Measurements from ENCODE around the gene SLC44A1.

Gene SLC44A1

DNA sequence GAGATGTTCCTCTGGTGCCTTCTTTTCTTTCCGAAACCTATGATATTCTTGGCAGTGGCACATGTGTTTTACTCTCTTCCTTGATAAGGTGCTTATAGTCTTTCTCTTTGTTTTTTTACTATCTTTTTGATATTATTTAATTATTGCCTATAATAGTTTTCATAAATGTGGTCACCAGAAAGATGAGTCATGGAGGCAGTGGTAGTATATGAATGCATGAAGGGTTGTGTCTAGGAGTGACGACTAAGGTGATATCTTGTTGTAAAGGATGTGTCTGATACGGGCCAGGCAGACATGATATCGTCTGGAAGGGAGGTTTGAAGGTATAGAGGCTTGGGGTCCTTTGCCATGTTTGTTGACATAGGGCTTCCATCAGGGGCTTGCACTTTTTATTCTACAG lies 36.8 kb downstream of the SLC44A1 start:
- Histone ChIP-seq H3K9me3 (ENCODE audit: control insufficient read depth, low read length) (no peaks in the 10 kb centered on the region), H3K27ac (no peak overlapping the region), H3K9ac (no peak overlapping the region), H3K36me3 (ENCODE audit: control insufficient read depth, insufficient read depth, low read length) (no peaks in the 10 kb centered on the region), H3K4me3 (ENCODE audit: low read depth, low read length) (no peak overlapping the region), H3K4me1 (no peaks in the 10 kb centered on the region), H3K4me2 (ENCODE audit: low read length) (no peak overlapping the region), H2AFZ (no peak overlapping the region), H3K27me3 (ENCODE audit: control insufficient read depth, insufficient read depth, low read length) (no peaks in the 10 kb centered on the region), H3K79me2 (peaks cover 28% of the 10 kb centered on the region)
- TF ChIP-seq, protein P1, sequence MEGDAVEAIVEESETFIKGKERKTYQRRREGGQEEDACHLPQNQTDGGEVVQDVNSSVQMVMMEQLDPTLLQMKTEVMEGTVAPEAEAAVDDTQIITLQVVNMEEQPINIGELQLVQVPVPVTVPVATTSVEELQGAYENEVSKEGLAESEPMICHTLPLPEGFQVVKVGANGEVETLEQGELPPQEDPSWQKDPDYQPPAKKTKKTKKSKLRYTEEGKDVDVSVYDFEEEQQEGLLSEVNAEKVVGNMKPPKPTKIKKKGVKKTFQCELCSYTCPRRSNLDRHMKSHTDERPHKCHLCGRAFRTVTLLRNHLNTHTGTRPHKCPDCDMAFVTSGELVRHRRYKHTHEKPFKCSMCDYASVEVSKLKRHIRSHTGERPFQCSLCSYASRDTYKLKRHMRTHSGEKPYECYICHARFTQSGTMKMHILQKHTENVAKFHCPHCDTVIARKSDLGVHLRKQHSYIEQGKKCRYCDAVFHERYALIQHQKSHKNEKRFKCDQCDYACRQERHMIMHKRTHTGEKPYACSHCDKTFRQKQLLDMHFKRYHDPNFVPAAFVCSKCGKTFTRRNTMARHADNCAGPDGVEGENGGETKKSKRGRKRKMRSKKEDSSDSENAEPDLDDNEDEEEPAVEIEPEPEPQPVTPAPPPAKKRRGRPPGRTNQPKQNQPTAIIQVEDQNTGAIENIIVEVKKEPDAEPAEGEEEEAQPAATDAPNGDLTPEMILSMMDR (IDR thresholded peaks at IDR 0.05) = no peak

DNA sequence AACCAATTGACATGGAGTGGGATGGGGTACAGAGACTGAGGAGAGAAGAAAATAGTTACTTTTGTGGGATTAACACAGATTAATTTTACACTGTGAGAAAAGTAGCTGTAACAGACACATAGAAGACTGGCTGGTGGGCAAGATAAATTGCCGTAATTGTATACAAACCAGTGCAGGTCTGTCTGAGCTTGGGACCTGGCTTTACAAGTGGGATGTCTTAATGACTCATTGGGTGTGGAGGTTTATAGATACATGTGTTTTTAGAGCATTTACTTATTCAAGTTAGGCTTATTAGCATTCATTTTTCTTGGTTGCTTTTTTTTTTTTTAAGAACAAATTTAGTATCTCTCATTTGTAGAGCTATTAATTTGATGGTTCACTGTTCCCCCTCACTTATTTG lies 37.5 kb downstream of the SLC44A1 start:
- Histone ChIP-seq H3K9me3 (ENCODE audit: control insufficient read depth, low read length) (no peaks in the 10 kb centered on the region), H3K36me3 (ENCODE audit: control insufficient read depth, insufficient read depth, low read length) (no peaks in the 10 kb centered on the region), H3K79me2 (peaks cover 28% of the 10 kb centered on the region), H3K27ac (no peak overlapping the region), H2AFZ (no peak overlapping the region), H3K4me3 (ENCODE audit: low read depth, low read length) (no peak overlapping the region), H3K27me3 (ENCODE audit: control insufficient read depth, insufficient read depth, low read length) (no peaks in the 10 kb centered on the region), H3K4me2 (ENCODE audit: low read length) (no peak overlapping the region), H3K4me1 (no peaks in the 10 kb centered on the region), H3K9ac (no peak overlapping the region)
- TF ChIP-seq, protein P1 (IDR thresholded peaks at IDR 0.05) = no peak

DNA sequence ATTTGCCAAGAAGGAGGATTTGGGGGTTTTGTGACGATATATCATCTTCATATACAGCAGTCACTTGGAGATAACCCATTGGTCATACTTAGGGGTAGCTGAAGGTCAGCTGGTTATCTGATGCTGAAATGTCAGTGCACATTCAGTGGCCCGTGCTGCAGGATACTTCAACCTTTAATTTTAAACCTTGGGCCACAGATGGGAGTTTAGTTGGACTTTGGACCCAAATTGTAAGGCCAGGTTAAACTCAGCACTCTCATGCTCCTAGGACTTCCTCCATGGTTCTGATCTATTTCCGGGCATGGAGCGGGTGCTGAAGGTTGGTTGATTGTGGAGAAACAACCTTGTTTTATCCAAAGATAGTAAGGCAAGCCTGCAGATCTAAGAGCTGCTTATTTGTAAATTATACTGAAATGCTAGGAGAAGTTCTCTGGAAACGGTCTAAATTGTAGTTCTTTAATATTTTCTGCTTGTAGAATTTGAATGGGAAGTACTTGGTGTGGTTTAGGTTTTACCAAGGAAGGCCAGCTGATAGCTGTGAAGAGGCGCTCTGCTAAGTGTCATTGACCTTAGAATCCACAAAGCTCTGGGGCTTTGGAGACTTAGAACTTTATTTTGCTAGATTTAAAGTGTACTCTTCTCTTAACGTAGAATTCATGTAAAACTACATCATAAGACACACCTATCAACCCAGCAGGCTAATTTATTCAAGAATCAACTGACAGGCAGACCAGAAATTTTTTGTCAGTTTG lies 38.6 kb downstream of the SLC44A1 start:
- Histone ChIP-seq H3K4me1 (no peaks in the 10 kb centered on the region), H2AFZ (no peak overlapping the region), H3K9me3 (ENCODE audit: control insufficient read depth, low read length) (no peaks in the 10 kb centered on the region), H3K27me3 (ENCODE audit: control insufficient read depth, insufficient read depth, low read length) (no peaks in the 10 kb centered on the region), H3K36me3 (ENCODE audit: control insufficient read depth, insufficient read depth, low read length) (no peaks in the 10 kb centered on the region), H3K27ac (no peak overlapping the region), H3K9ac (no peak overlapping the region), H3K4me3 (ENCODE audit: low read depth, low read length) (no peak overlapping the region), H3K4me2 (ENCODE audit: low read length) (no peak overlapping the region), H3K79me2 (peaks cover 32% of the 10 kb centered on the region)
- TF ChIP-seq, protein P1 (IDR thresholded peaks at IDR 0.05) = no peak

DNA sequence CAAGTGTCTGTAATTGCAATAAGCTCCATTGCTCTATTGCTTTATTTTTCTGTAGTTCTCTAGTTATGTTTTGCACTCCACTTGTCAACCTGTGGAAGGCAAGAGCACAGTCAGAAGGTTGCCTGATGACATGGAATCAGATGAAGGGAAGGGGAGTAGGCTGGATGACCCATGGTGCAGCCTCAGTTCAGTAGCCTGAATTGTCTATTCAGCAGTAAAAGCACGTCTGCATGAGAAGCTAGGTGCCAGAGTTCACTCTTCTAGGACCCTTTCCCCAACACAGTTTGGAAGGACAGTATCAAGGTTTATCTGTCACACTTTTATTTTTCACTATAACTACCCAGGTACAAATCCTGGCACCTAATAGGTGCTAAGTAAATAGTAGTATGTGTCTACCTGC lies 39.3 kb downstream of the SLC44A1 start:
- Histone ChIP-seq H2AFZ (no peak overlapping the region), H3K4me3 (ENCODE audit: low read depth, low read length) (no peak overlapping the region), H3K4me1 (no peaks in the 10 kb centered on the region), H3K79me2 (peaks cover 29% of the 10 kb centered on the region), H3K27ac (no peak overlapping the region), H3K9me3 (ENCODE audit: control insufficient read depth, low read length) (no peaks in the 10 kb centered on the region), H3K36me3 (ENCODE audit: control insufficient read depth, insufficient read depth, low read length) (no peaks in the 10 kb centered on the region), H3K4me2 (ENCODE audit: low read length) (no peak overlapping the region), H3K27me3 (ENCODE audit: control insufficient read depth, insufficient read depth, low read length) (no peaks in the 10 kb centered on the region), H3K9ac (no peak overlapping the region)
- TF ChIP-seq, protein P1 (IDR thresholded peaks at IDR 0.05) = no peak

DNA sequence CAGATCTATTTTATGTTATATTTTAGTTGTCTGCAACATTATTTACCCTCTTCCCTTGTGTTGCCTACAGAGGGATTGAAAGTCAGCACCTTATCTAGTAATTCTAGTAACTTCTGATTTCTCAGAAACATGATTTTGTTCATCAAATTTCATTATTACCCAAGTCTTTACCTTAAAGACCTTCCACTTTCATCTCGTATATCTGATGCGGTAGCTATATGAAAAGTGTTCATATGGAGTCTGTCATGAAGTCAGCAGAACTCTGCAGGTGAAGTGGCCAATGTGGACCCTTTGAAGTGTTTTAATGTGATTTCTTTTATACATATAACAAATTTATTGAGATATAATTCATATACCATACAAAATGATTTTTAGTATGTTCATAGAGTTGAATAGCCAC lies 40.0 kb downstream of the SLC44A1 start:
- H3K27ac ChIP-seq = no peak overlapping the region
- H3K4me1 ChIP-seq = no peaks in the 10 kb centered on the region
- no peaks in the 10 kb centered on the region for H3K9me3 ChIP-seq (ENCODE audit: control insufficient read depth, low read length)
- no peak overlapping the region for H2AFZ ChIP-seq
- H3K79me2 ChIP-seq = peaks cover 26% of the 10 kb centered on the region
- H3K4me2 ChIP-seq (ENCODE audit: low read length) = no peak overlapping the region
- TF ChIP-seq, protein P1 (IDR thresholded peaks at IDR 0.05) = no peak
- no peaks in the 10 kb centered on the region for H3K36me3 ChIP-seq (ENCODE audit: control insufficient read depth, insufficient read depth, low read length)
- no peaks in the 10 kb centered on the region for H3K27me3 ChIP-seq (ENCODE audit: control insufficient read depth, insufficient read depth, low read length)
- no peak overlapping the region for H3K4me3 ChIP-seq (ENCODE audit: low read depth, low read length)
- no peak overlapping the region for H3K9ac ChIP-seq

All from parathyroid adenoma (tissue), 2 donors.